GM13976 (cell line): Measurements from ENCODE around the gene THSD8.
A peak's percentile ranks its signal among the peaks of the same experiment; 100 is the strongest.

ENCODE experiments used
- DNase-seq: peaks from one replicate; pipeline ENCODE4 v3.0.0; 2012; ENCODE audit warnings: low spot score
- in situ Hi-C: fragments of 300-500 bp; cut with MboI; formaldehyde crosslinking; loops from one replicate; pipeline ENCODE4 v1.12.0; 2022; ENCODE audit warnings: low sequenced_read_pairs, mixed read lengths, inconsistent platforms; ENCODE audit not compliant: unreplicated experiment
- TF ChIP-seq, protein P1 (sequence below): IDR thresholded peaks from 2 replicates; pipeline ENCODE4 v1.5.1; 2012; ENCODE audit warnings: borderline replicate concordance, mild to moderate bottlenecking; ENCODE audit not compliant: insufficient read depth; ENCODE audit errors: extremely low read depth, missing control alignments, control extremely low read depth

THSD8 gene

DNA sequence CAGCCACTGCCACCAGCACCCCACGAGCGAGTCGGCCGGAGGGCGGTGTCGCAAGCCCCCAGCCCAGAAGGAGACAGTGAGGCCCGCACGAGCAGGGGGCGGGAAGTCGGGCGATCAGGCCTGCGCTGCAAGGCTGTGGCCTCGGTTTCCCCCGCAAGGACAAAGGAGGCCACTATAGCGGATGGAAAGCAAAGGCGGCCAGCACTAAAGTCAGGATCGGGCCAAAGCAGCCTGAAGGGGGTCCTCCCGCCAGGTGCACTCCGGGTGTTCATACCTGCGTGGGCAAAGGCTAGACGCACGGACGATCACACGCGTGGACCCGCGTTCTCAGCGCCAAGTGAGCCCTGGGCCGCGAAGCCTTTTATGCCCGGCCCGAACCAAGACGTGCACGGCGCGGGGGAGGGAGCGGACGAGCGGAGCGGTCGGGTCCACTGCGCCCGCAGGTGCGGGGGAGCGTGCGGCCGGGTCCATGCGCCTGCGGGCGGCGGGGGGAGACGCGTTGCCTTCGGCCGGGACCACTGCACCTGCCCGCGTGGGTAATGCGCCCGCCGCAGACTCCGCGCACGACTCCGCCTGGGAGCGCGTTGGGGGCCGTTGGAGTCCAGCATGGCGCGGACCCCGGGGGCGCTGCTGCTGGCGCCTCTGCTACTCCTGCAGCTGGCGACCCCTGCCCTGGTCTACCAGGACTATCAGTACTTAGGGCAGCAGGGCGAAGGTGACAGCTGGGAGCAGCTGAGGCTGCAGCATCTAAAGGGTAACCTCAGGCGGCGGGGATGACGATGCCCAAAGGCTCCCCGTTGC, at the start of gene THSD8, which contains the start of gene PRDX2:
Gene THSD8, plus strand, starts transcription at position 604 of the 801 bp plus-strand sequence. Its CDS starts 3 bp downstream, at position 607.
Gene PRDX2, minus strand, starts transcription at position 335 of the 801 bp plus-strand sequence. CDS start 539 bp downstream, outside the sequence.
- in situ Hi-C loops, result no loop called here
- TF ChIP-seq, protein P1, sequence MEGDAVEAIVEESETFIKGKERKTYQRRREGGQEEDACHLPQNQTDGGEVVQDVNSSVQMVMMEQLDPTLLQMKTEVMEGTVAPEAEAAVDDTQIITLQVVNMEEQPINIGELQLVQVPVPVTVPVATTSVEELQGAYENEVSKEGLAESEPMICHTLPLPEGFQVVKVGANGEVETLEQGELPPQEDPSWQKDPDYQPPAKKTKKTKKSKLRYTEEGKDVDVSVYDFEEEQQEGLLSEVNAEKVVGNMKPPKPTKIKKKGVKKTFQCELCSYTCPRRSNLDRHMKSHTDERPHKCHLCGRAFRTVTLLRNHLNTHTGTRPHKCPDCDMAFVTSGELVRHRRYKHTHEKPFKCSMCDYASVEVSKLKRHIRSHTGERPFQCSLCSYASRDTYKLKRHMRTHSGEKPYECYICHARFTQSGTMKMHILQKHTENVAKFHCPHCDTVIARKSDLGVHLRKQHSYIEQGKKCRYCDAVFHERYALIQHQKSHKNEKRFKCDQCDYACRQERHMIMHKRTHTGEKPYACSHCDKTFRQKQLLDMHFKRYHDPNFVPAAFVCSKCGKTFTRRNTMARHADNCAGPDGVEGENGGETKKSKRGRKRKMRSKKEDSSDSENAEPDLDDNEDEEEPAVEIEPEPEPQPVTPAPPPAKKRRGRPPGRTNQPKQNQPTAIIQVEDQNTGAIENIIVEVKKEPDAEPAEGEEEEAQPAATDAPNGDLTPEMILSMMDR, result no peak
- peak; percentile 83 for DNase-seq

DNA sequence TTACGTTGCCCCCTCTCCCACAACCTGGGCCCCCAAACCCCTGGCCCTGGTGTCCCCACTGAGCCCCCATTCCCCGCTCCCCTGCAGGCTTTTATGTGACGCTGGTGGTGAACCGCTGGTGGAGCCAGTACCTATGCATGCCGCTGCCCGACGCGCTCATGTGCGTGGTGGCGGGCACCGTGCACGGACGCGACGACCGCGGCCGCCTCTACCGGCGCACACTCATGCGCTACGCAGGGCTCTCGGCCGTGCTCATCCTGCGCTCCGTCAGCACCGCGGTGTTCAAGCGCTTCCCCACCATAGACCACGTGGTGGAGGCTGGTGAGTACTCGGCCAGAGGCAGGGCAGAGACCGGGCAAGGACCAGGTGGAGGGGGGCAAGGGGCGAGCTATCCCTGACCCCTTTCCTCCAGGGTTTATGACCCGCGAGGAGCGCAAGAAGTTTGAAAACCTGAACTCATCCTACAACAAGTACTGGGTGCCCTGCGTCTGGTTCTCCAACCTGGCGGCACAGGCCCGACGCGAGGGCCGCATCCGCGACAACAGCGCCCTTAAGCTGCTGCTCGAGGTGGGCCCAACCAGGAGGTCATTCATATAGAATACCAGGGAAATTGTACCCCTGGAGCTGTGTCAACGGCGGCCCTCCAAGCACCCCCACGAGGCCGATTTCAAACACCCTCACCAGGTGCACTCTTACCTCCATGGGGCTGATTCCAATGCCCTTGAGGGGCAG, 47.2 kb upstream of the THSD8 start:
- TF ChIP-seq, protein P1, result no peak
- DNase-seq, result no peak
- in situ Hi-C loops, result no loop called here

DNA sequence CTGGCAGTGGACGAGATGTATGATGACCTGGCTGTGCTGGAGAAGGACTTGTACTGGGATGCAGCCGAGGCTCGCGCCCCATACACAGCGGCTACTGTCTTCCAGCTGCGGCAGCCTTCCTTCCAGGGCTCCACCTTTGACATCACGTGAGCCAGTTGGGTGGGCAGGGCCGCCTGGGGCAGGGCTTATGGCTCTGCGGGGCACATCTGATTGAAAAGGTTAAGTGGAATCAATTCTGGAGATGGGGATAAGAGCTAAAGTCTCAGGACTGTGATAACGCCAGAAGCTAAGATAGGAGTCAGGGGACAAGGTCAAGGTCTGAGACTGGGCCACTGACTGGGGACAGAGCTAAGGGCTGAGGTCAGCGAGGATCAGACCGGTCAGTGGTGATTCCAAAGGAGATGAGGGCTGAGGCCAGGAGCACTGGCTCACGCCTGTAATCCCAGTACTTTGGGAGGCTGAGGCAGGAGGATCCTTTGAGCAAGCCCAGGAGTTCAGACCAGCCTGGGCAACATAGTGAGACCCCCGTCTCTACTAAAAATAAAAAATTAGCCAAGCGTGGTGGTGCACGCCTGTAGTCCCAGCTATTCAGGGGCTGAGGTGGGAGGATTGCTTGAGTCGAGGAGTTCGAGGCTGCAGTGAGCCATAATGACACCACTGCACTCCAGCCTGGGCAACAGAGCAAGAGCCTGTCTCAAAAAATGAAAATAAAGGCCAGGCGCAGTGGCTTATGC, 45.6 kb upstream of the THSD8 start:
- TF ChIP-seq, protein P1, result no peak
- in situ Hi-C loops, result no loop called here
- DNase-seq, result no peak

DNA sequence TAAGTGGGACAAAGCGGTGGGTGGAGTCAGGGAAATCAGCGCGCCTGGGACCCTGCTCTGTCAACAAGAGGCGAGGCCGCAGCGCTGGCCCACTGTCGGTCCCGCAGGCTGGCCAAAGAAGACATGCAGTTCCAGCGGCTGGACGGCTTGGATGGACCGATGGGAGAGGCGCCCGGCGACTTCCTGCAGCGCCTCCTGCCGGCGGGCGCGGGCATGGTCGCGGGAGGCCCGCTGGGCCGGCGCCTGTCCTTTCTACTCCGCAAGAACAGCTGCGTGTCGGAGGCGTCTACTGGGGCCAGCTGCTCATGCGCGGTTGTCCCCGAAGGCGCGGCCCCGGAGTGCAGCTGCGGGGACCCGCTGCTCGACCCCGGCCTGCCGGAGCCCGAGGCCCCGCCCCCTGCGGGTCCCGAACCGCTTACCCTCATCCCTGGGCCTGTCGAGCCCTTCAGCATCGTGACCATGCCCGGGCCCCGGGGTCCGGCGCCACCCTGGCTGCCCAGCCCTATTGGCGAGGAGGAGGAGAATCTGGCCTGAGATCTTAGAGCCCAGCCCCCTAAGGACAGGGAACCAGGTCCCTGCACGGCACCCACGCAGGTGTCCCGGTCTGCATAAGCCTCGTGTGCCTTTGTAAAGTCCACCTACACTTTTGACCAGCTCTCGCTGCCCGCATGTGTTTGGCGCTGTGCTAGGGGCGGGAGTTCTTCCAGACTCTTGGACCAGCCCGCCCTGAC, 44.2 kb upstream of the THSD8 start:
- TF ChIP-seq, protein P1, result peak; percentile 78
- in situ Hi-C loops, result no loop called here
- peak; percentile 88 for DNase-seq

DNA sequence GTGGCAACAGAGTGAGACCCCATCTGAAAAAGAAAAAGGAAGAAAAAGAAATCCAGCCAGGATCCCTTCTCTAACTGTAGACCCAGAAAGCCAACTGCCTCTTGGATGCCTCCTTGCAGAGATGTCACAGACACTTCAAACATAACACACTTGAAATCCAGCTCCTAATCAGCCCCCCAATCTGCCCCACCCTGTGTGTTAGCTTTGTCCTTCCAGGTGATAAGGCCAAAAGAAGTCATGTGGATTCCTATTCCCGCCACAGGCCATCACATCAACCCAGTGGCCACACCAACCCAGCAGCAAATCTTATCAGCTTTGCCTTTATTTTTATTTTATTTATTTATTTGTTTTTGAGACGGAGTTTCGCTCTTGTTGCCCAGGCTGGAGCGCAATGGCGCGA, 42.2 kb upstream of the THSD8 start:
- DNase-seq, result no peak
- TF ChIP-seq, protein P1, result no peak
- in situ Hi-C loops, result no loop called here

DNA sequence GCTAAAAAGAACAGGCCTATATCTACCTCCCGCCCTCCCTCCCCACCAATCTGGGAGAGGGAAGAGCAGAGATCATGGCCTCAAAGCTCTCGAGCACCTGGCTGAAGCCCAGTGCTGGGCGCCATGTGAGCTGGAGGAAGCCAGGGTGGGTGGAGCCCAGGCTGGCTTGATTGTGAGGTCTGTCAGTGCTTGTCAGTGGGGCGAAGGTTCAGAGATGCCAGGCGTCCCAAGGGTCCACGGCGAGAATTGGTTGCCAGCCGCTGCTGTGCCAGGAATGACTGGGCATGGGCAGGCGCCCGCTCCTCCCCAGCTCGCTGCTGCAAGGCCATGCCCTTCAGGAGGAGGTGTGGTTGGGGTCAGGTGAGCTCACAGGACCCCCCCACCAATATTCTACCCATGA, 38.8 kb upstream of the THSD8 start:
- in situ Hi-C loops, result no loop called here
- DNase-seq, result no peak
- TF ChIP-seq, protein P1, result no peak
